ENCODE measurements around the gene ENPP7.

The ENPP7 gene

DNA sequence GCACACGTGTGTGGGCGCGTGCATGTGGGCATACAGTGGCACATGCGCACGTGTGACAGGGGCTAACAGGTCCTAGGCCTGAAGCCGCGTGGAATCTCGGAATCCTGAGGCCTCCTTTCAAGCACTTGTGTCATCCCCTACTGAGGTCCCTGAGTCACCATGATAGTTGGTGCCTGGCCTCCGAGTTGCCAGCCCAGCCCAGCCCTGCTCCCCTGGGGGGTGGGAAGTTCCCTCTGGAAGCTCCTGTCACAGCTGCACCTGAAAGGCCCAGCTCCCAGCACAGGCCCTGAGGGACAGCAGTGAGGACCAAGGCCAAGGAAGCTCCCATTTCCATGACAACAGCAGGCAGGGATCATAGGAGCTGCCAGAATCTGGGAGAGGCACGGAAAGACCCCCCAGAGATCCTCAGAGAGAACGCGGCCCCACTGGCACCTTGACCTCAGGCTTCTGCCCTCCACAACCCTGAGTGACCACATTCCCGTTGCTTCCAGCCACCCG lies 35.4 kb upstream of the ENPP7 start:
- in situ Hi-C loops (cut with MboI; ENCODE audit: low sequenced_read_pairs, unreplicated experiment): no loop called here
- TF ChIP-seq, protein P1, sequence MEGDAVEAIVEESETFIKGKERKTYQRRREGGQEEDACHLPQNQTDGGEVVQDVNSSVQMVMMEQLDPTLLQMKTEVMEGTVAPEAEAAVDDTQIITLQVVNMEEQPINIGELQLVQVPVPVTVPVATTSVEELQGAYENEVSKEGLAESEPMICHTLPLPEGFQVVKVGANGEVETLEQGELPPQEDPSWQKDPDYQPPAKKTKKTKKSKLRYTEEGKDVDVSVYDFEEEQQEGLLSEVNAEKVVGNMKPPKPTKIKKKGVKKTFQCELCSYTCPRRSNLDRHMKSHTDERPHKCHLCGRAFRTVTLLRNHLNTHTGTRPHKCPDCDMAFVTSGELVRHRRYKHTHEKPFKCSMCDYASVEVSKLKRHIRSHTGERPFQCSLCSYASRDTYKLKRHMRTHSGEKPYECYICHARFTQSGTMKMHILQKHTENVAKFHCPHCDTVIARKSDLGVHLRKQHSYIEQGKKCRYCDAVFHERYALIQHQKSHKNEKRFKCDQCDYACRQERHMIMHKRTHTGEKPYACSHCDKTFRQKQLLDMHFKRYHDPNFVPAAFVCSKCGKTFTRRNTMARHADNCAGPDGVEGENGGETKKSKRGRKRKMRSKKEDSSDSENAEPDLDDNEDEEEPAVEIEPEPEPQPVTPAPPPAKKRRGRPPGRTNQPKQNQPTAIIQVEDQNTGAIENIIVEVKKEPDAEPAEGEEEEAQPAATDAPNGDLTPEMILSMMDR (IDR thresholded peaks at IDR 0.05; ENCODE audit: borderline replicate concordance, control extremely low read depth, extremely low read depth, insufficient read depth, missing control alignments): no peak
- no peak for DNase-seq (ENCODE audit: low spot score)

- in situ Hi-C loops (cut with MboI; ENCODE audit: low sequenced_read_pairs, unreplicated experiment): no loop called here
- no peak for DNase-seq (ENCODE audit: low spot score)
- TF ChIP-seq, protein P1 (IDR thresholded peaks at IDR 0.05; ENCODE audit: borderline replicate concordance, control extremely low read depth, extremely low read depth, insufficient read depth, missing control alignments): no peak
Measured at GRCh38 chr17:79695797-79696609, 34.7 kb upstream of the ENPP7 start.

DNA sequence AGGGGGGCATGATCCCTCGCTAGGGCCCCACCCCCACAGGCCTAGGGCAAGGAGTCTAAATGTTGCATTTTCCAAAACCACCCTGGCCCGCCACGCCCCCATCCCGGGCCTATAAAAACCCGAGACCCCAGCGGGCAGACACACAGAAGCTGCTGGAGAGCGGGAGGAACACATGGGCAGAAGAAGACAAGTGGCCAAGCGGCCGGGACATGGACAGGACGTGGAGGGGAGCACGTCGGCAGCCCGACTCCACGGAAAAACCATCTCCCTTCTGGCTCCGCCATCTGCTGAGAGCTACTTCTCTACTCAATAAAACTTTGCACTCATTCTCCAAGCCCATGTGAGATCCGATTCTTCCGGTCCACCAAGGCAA lies 34.1 kb upstream of the ENPP7 start:
- in situ Hi-C loops (cut with MboI; ENCODE audit: low sequenced_read_pairs, unreplicated experiment): no loop called here
- TF ChIP-seq, protein P1 (IDR thresholded peaks at IDR 0.05; ENCODE audit: borderline replicate concordance, control extremely low read depth, extremely low read depth, insufficient read depth, missing control alignments): no peak
- no peak for DNase-seq (ENCODE audit: low spot score)

DNA sequence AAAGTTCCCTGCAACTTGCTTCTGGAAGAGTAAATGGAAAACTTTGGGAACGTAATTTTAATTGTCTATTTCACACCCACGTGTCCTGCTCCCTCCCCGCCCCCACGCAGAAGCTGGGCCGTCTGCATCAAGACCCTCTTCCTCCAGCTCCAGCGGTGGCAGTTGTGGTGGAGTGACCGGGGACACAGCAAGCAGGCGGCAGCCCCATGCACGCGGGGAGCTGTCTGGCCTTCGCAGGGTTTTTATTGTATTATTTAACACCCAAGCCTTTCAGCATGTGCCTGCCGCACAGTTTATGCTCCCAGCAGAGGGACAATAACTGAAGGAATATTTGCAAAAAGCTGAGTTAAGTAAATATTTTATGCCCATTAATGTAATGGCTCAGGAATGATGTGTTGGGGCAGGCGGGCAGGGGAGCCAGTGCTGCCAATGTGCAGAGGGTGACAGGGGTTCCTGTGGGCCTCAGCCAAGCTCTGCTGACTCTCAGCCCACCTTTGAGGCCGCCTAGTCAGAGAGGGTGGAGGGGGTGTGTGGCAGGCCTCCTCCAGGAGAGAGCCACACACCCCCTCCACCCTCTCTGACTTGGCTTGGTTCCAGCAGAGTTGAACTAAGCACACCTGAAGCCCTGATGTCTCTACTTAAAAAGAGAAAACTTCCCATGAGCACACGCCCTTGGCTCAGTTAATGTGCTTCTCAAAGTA lies 32.4 kb upstream of the ENPP7 start:
- no peak for DNase-seq (ENCODE audit: low spot score)
- TF ChIP-seq, protein P1 (IDR thresholded peaks at IDR 0.05; ENCODE audit: borderline replicate concordance, control extremely low read depth, extremely low read depth, insufficient read depth, missing control alignments): no peak
- in situ Hi-C loops (cut with MboI; ENCODE audit: low sequenced_read_pairs, unreplicated experiment): no loop called here

- no peak for DNase-seq (ENCODE audit: low spot score)
- TF ChIP-seq, protein P1 (IDR thresholded peaks at IDR 0.05; ENCODE audit: borderline replicate concordance, control extremely low read depth, extremely low read depth, insufficient read depth, missing control alignments): no peak
- in situ Hi-C loops (cut with MboI; ENCODE audit: low sequenced_read_pairs, unreplicated experiment): loop anchor here (10.0 kb wide), 1 partner anchor 295 kb away; no protein-coding TSS in a partner anchor
Measured at GRCh38 chr17:79699386-79700036, 31.2 kb upstream of the ENPP7 start.

DNA sequence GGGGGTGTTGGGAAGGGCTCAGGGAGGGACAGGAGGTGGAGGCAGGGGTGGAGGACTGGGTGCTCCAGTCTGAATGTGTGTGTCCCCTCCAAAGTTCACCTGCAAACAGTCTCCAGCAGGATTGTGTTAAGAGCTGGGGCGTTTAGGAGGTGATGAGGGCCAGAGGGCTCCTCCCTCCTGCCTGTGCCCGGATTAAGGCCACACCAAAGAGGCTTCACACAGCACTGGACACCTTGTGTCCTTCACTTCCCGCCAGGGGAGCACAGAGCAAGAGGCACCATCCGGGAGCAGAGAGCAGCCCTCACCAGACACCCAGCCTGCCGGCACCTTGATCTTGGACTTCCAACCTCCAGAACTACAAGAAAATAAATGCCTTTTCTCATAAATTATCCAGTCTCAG lies 30.2 kb upstream of the ENPP7 start:
- DNase-seq (ENCODE audit: low spot score): no peak
- TF ChIP-seq, protein P1 (IDR thresholded peaks at IDR 0.05; ENCODE audit: borderline replicate concordance, control extremely low read depth, extremely low read depth, insufficient read depth, missing control alignments): no peak
- in situ Hi-C loops (cut with MboI; ENCODE audit: low sequenced_read_pairs, unreplicated experiment): loop anchor here (10.0 kb wide), 1 partner anchor 296 kb away; no protein-coding TSS in a partner anchor

All from GM13976 (cell line).